Skeletal muscle tissue (tissue), 4 donors: Measurements from ENCODE around the gene GATAD2B. TPM values are rescaled to one million over a fixed set of nuclear protein-coding genes. Genes with fewer than 3 reads are reported as not detected.
"Not testable (repeated sequence)": the region's sequence is repeated elsewhere in the genome, so short reads cannot be mapped to it uniquely, and the experiment has no call there.

Experiments
- H3K27ac ChIP-seq: one replicate; pipeline ENCODE4 v1.7.0; 2013; ENCODE audit warnings: mild to moderate bottlenecking, low read depth, low read length, inconsistent platforms
- H3K27me3 ChIP-seq, 3 donors: one replicate each; pipeline ENCODE4 v1.7.0; 2013; ENCODE audit warnings: low read length in 3 of 3; ENCODE audit not compliant: control insufficient read depth in 3 of 3, insufficient read depth in 3 of 3
- H3K36me3 ChIP-seq, 3 donors: one replicate each; pipeline ENCODE4 v1.7.0; 2013; ENCODE audit warnings: low read length in 3 of 3; ENCODE audit not compliant: control insufficient read depth in 3 of 3, insufficient read depth in 3 of 3
- H3K4me1 ChIP-seq, 3 donors: one replicate each; pipeline ENCODE4 v1.7.0; 2013; ENCODE audit warnings: low read length in 3 of 3, mild to moderate bottlenecking in 3 of 3; ENCODE audit not compliant: control insufficient read depth in 3 of 3, insufficient read depth in 3 of 3
- H3K4me3 ChIP-seq, 3 donors: one replicate each; pipeline ENCODE4 v1.7.0; 2013; ENCODE audit warnings: low read length in 3 of 3
- H3K9ac ChIP-seq, 3 donors: one replicate each; pipeline ENCODE4 v1.7.0; 2013; ENCODE audit warnings: low read length in 3 of 3, mild to moderate bottlenecking in 3 of 3, moderate library complexity in 2 of 3, low read depth in 1 of 3
- H3K9me3 ChIP-seq, 3 donors: one replicate each; pipeline ENCODE4 v1.7.0; 2013; ENCODE audit warnings: low read length in 3 of 3; ENCODE audit not compliant: control insufficient read depth in 3 of 3
- total RNA-seq: library from RNA; depleted of rRNA; stranded (reverse); fragments of >200 nt; gene quantifications from one replicate; pipeline ENCODE4 v1.2.3, GENCODE V29; 2014
- donor health status: Osteomylitis.

GATAD2B gene
- total RNA-seq, 1 donor from 2014 or later: 6.3 TPM

GRCh38 chr1:153903841-153904455 is 18.8 kb downstream of the GATAD2B start:
- H3K9ac ChIP-seq: no peak overlapping the region
- H3K36me3 ChIP-seq: peaks cover 0 to 3% (median 3%) of the 10 kb centered on the region in 3 donors
- H3K27ac ChIP-seq: peak overlapping the region; percentile 40
- peaks cover 4 to 6% (median 4%) of the 10 kb centered on the region in 3 donors for H3K4me1 ChIP-seq
- no peaks in the 10 kb centered on the region for H3K9me3 ChIP-seq
- no peaks in the 10 kb centered on the region for H3K27me3 ChIP-seq
- H3K4me3 ChIP-seq: no peak overlapping the region

- H3K27me3 ChIP-seq: no peaks in the 10 kb centered on the region
- peaks cover 4 to 6% (median 4%) of the 10 kb centered on the region in 3 donors for H3K4me1 ChIP-seq
- H3K4me3 ChIP-seq: no peak overlapping the region
- H3K36me3 ChIP-seq: no peaks in the 10 kb centered on the region
- no peak overlapping the region for H3K9ac ChIP-seq
- no peak overlapping the region for H3K27ac ChIP-seq
- no peaks in the 10 kb centered on the region for H3K9me3 ChIP-seq
Measured at GRCh38 chr1:153899509-153899908, 23.3 kb downstream of the GATAD2B start.

- H3K27ac ChIP-seq: peak overlapping the region; percentile 23
- H3K4me1 ChIP-seq, H3K9me3 ChIP-seq, H3K4me3 ChIP-seq, H3K9ac ChIP-seq, H3K27me3 ChIP-seq, H3K36me3 ChIP-seq: not testable (repeated sequence)
Measured at GRCh38 chr1:153895866-153896265, 26.9 kb downstream of the GATAD2B start.

- not testable (repeated sequence) for H3K27ac ChIP-seq, H3K4me3 ChIP-seq, H3K4me1 ChIP-seq, H3K36me3 ChIP-seq, H3K27me3 ChIP-seq, H3K9ac ChIP-seq, H3K9me3 ChIP-seq
Measured at GRCh38 chr1:153891042-153891441, 31.7 kb downstream of the GATAD2B start.

GRCh38 chr1:153888533-153888932 is 34.2 kb downstream of the GATAD2B start:
- no peaks in the 10 kb centered on the region for H3K27me3 ChIP-seq
- H3K9ac ChIP-seq: no peak overlapping the region
- H3K4me1 ChIP-seq: peaks cover 0 to 3% (median 3%) of the 10 kb centered on the region in 3 donors
- no peak overlapping the region for H3K27ac ChIP-seq
- H3K4me3 ChIP-seq: no peak overlapping the region
- no peaks in the 10 kb centered on the region for H3K9me3 ChIP-seq
- no peaks in the 10 kb centered on the region for H3K36me3 ChIP-seq

GRCh38 chr1:153886127-153886526 is 36.6 kb downstream of the GATAD2B start:
- no peak overlapping the region for H3K4me3 ChIP-seq
- no peak overlapping the region for H3K27ac ChIP-seq
- no peaks in the 10 kb centered on the region for H3K9me3 ChIP-seq
- peaks cover 13 to 16% (median 14%) of the 10 kb centered on the region in 3 donors for H3K4me1 ChIP-seq
- H3K9ac ChIP-seq: no peak overlapping the region
- H3K36me3 ChIP-seq: no peaks in the 10 kb centered on the region
- H3K27me3 ChIP-seq: no peaks in the 10 kb centered on the region

GRCh38 chr1:153883223-153883622 is 39.5 kb downstream of the GATAD2B start:
- H3K27me3 ChIP-seq: no peaks in the 10 kb centered on the region
- no peaks in the 10 kb centered on the region for H3K36me3 ChIP-seq
- H3K9me3 ChIP-seq: no peaks in the 10 kb centered on the region
- H3K4me3 ChIP-seq: no peak overlapping the region
- H3K27ac ChIP-seq: no peak overlapping the region
- H3K9ac ChIP-seq: no peak overlapping the region
- peaks cover 22 to 26% (median 25%) of the 10 kb centered on the region in 3 donors for H3K4me1 ChIP-seq

GRCh38 chr1:153882296-153882912 is 40.4 kb downstream of the GATAD2B start:
- Histone ChIP-seq H3K4me1 (peaks cover 20 to 26% (median 23%) of the 10 kb centered on the region in 3 donors), H3K36me3 (no peaks in the 10 kb centered on the region), H3K27me3 (no peaks in the 10 kb centered on the region), H3K9me3 (no peaks in the 10 kb centered on the region), H3K27ac (no peak overlapping the region), H3K4me3 (peak overlapping the region in 1 of 3 donors; percentile 9), H3K9ac (no peak overlapping the region)

GRCh38 chr1:153881751-153882150 is 41.0 kb downstream of the GATAD2B start:
- no peaks in the 10 kb centered on the region for H3K9me3 ChIP-seq
- peaks cover 20 to 26% (median 26%) of the 10 kb centered on the region in 3 donors for H3K4me1 ChIP-seq
- H3K9ac ChIP-seq: peak overlapping the region in 1 of 3 donors; percentile 66
- no peaks in the 10 kb centered on the region for H3K36me3 ChIP-seq
- no peak overlapping the region for H3K4me3 ChIP-seq
- no peaks in the 10 kb centered on the region for H3K27me3 ChIP-seq
- peak overlapping the region; percentile 10 for H3K27ac ChIP-seq

- peaks cover 20 to 28% (median 26%) of the 10 kb centered on the region in 3 donors for H3K4me1 ChIP-seq
- peak overlapping the region in 1 of 3 donors; percentile 57 for H3K4me3 ChIP-seq
- H3K27ac ChIP-seq: peak overlapping the region; percentile 10
- no peaks in the 10 kb centered on the region for H3K36me3 ChIP-seq
- no peaks in the 10 kb centered on the region for H3K9me3 ChIP-seq
- H3K27me3 ChIP-seq: no peaks in the 10 kb centered on the region
- peak overlapping the region in 1 of 3 donors; percentile 37 for H3K9ac ChIP-seq
Measured at GRCh38 chr1:153880962-153881361, 41.8 kb downstream of the GATAD2B start.
